H1 (cell line): Measurements from ENCODE around the gene SMIM31. TPM values are rescaled to one million over a fixed set of nuclear protein-coding genes. Genes with fewer than 3 reads are reported as not detected.

Source experiments
- BCL11A ChIP-seq, 2 experiments: IDR thresholded peaks; one replicate each; pipeline ENCODE4 v1.6.1; 2011; ENCODE audit warnings: low read depth in 2 of 2, low read length in 2 of 2, mild to moderate bottlenecking in 2 of 2
- CBX5 ChIP-seq: fragments of 300-800, 300-1000 bp; sonication (generic); IDR thresholded peaks from 2 replicates; pipeline ENCODE4 v1.7.1; 2016; ENCODE audit warnings: antibody characterized with exemption, low read length, low read depth
- CBX8 ChIP-seq: fragments of 300-800, 300-1000 bp; sonication (generic); IDR thresholded peaks from 2 replicates; pipeline ENCODE4 v1.7.1; 2016; ENCODE audit warnings: low read depth, low read length, borderline replicate concordance
- CEBPB ChIP-seq: IDR thresholded peaks from 2 replicates; pipeline ENCODE4 v1.6.1; 2012; ENCODE audit warnings: low read depth, low read length
- CHD1 ChIP-seq: IDR thresholded peaks from 2 replicates; pipeline ENCODE4 v1.6.1; 2012; ENCODE audit warnings: low read depth, low read length, improper control_type of control experiment
- EZH2 ChIP-seq: fragments of 200-600 bp; sonication (generic); IDR thresholded peaks from 2 replicates; pipeline ENCODE4 v1.7.1; 2012; ENCODE audit warnings: low read depth, mild to moderate bottlenecking, moderate library complexity, low read length, inconsistent platforms; ENCODE audit not compliant: severe bottlenecking
- GABPA ChIP-seq: IDR thresholded peaks from 2 replicates; pipeline ENCODE4 v1.6.1; 2011; ENCODE audit warnings: mild to moderate bottlenecking, low read length, moderate library complexity, borderline replicate concordance; ENCODE audit not compliant: insufficient read depth
- HDAC2 ChIP-seq, 2 experiments: fragments of 300-600 bp in 1 of 2; sonication (generic) in 1 of 2; IDR thresholded peaks; 2 replicates each; pipeline ENCODE4 v1.6.1; 2011 to 2012; ENCODE audit warnings: low read depth in 2 of 2, low read length in 2 of 2, mild to moderate bottlenecking in 2 of 2, moderate library complexity in 2 of 2, borderline replicate concordance in 1 of 2, inconsistent platforms in 1 of 2
- KDM4A ChIP-seq: IDR thresholded peaks from one replicate; pipeline ENCODE4 v1.7.1; 2012; ENCODE audit warnings: low read depth, mild to moderate bottlenecking, moderate library complexity, low read length, inconsistent platforms; ENCODE audit not compliant: severe bottlenecking
- MAFK ChIP-seq: IDR thresholded peaks from 2 replicates; pipeline ENCODE4 v1.6.1; 2012; ENCODE audit warnings: low read depth, mild to moderate bottlenecking, improper control_type of control experiment, low read length
- NANOG ChIP-seq: IDR thresholded peaks from 2 replicates; pipeline ENCODE4 v1.6.1; 2011; ENCODE audit warnings: low read length, low read depth, mild to moderate bottlenecking, inconsistent platforms; ENCODE audit not compliant: insufficient read depth, poor library complexity, severe bottlenecking
- POLR2A ChIP-seq, 2 experiments: IDR thresholded peaks; 1 replicate in 1 of 2; 2 replicates in 1 of 2; pipeline ENCODE4 v1.6.1; 2011; ENCODE audit warnings: low read depth in 2 of 2, low read length in 2 of 2, mild to moderate bottlenecking in 2 of 2; ENCODE audit errors: control extremely low read depth in 1 of 2
- RAD21 ChIP-seq, 2 experiments: IDR thresholded peaks in 1 of 2; conservative IDR thresholded peaks in 1 of 2; 2 replicates each; pipeline ENCODE4 v1.6.1; 2011; ENCODE audit warnings: low read depth in 2 of 2, low read length in 2 of 2, improper control_type of control experiment in 1 of 2, inconsistent platforms in 1 of 2, mild to moderate bottlenecking in 1 of 2, moderate library complexity in 1 of 2
- RBBP5 ChIP-seq: IDR thresholded peaks from 2 replicates; pipeline ENCODE4 v1.7.1; 2012; ENCODE audit warnings: low read depth, mild to moderate bottlenecking, inconsistent platforms, low read length, moderate library complexity, borderline replicate concordance
- RXRA ChIP-seq: IDR thresholded peaks from 2 replicates; pipeline ENCODE4 v1.6.1; 2011; ENCODE audit warnings: low read depth, mild to moderate bottlenecking, low read length, moderate library complexity; ENCODE audit not compliant: insufficient read depth
- SAP30 ChIP-seq: fragments of 300-600 bp; sonication (generic); IDR thresholded peaks from 2 replicates; pipeline ENCODE4 v1.7.1; 2012; ENCODE audit warnings: low read length, moderate library complexity, mild to moderate bottlenecking, inconsistent platforms; ENCODE audit not compliant: insufficient read depth, insufficient replicate concordance
- SP1 ChIP-seq: IDR thresholded peaks from 2 replicates; pipeline ENCODE4 v1.6.1; 2011; ENCODE audit warnings: low read depth, low read length
- SP4 ChIP-seq: IDR thresholded peaks from 2 replicates; pipeline ENCODE4 v1.6.1; 2012; ENCODE audit warnings: low read length, inconsistent platforms
- SRF ChIP-seq: IDR thresholded peaks from 2 replicates; pipeline ENCODE4 v1.6.1; 2011; ENCODE audit warnings: mild to moderate bottlenecking, low read depth, low read length, moderate library complexity
- SUZ12 ChIP-seq: fragments of 200-600 bp; sonication (generic); IDR thresholded peaks from 2 replicates; pipeline ENCODE4 v1.6.1; 2012; ENCODE audit warnings: mild to moderate bottlenecking, inconsistent platforms, low read length, moderate library complexity, mixed read lengths
- TCF12 ChIP-seq: IDR thresholded peaks from 2 replicates; pipeline ENCODE4 v1.6.1; 2011; ENCODE audit warnings: low read depth, mild to moderate bottlenecking, low read length
- polyA plus RNA-seq, 7 experiments: library from polyadenylated mRNA; depleted of rRNA in 3 of 7; stranded (reverse) in 5 of 7; unstranded in 2 of 7; fragments of >200 nt in 5 of 7; fragments of 200-250 nt in 2 of 7; gene quantifications; 1 replicate in 5 of 7; 2 replicates in 1 of 7; 4 replicates in 1 of 7; pipeline versions ENCODE4 v1.2.1 to v1.2.3, GENCODE V29; 2011 to 2013; ENCODE audit warnings: missing spikeins in 2 of 7, mixed read lengths in 2 of 7
- total RNA-seq: library from RNA; stranded (reverse); fragmentation: NEBNext Ultra II Directional; extraction: Animal tissue kit (Norgen Biotek cat#: 25700); gene quantifications from 2 replicates; pipeline ENCODE4 v1.2.1, GENCODE V29; 2021

The SMIM31 gene
- total and polyA plus RNA-seq, 2 of the 8 experiments (the other 6 are each of a cell fraction or from before 2014, with no cell fraction given), result not detected

DNA sequence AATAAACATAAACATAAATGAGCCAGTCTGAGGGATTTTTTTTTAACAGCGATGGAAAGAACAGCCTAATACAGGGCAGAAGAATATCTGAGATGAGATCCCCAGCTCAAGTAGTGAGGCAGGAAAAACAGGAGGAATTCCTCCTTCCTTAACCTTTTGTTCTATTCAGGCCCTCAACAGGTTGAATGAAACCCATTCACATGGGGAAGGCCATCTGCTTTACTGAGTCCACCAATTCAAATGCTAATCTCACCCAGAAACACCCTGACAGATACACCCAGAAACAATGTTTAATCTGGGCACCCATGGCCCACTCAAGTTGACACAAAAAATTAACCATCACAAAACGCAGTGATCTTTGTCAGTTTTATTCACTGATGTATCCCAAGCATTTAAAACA, 45.5 kb downstream of the SMIM31 start (continued):
- no peak for TF ChIP-seq SUZ12
- TF ChIP-seq SP1, result peak; percentile 69
- no peak for TF ChIP-seq CHD1
- TF ChIP-seq RAD21 (IDR thresholded peaks at IDR 0.05 in 1 of 2, conservative IDR thresholded peaks at IDR 0.05 in 1 of 2; ENCODE audit: low read depth in 2 of 2, low read length in 2 of 2), result peak in 1 of 2 experiments; percentile 9; a peak in 1 of 4 replicates
- TF ChIP-seq RBBP5, result no peak
- no peak for TF ChIP-seq MAFK
- no peak for TF ChIP-seq SP4
- TF ChIP-seq SRF, result no peak
- no peak for TF ChIP-seq GABPA
- TF ChIP-seq EZH2, result no peak
- no peak for TF ChIP-seq KDM4A
- no peak for TF ChIP-seq SAP30
- TF ChIP-seq CBX5, result no peak
- TF ChIP-seq HDAC2 (IDR thresholded peaks at IDR 0.05; ENCODE audit: borderline replicate concordance in 1 of 2, low read depth in 2 of 2, low read length in 2 of 2), result 0 out of 4 replicates have a peak, but pooled peaks of 1 of the 2 experiments have one; percentile 21
- peak; percentile 90; the same call in 1 of the 2 replicates for TF ChIP-seq TCF12
- TF ChIP-seq NANOG, result peak; percentile 77
- TF ChIP-seq RXRA, result no peak
- no peak for TF ChIP-seq CBX8
- TF ChIP-seq BCL11A (IDR thresholded peaks at IDR 0.05; ENCODE audit: low read depth in 2 of 2, low read length in 2 of 2), result no peak
- TF ChIP-seq POLR2A (IDR thresholded peaks at IDR 0.05; ENCODE audit: control extremely low read depth in 1 of 2, low read depth in 2 of 2, low read length in 2 of 2), result no peak
- no peak for TF ChIP-seq CEBPB
